Chondrocyte (in vitro differentiated cells): ENCODE results near the gene ELMO1. TPM values are rescaled to one million over a fixed set of nuclear protein-coding genes. Genes with fewer than 3 reads are reported as not detected.

ENCODE experiments used
- DNase-seq: peaks from one replicate; pipeline ENCODE4 v3.0.0; 2021; ENCODE audit warnings: mixed read lengths, low spot score
- H3K27ac Mint-ChIP-seq: one replicate; pipeline ENCODE4 v1.8.0; 2021; ENCODE audit warnings: mild to moderate bottlenecking, moderate library complexity, mixed read lengths; ENCODE audit not compliant: unreplicated experiment
- H3K27me3 Mint-ChIP-seq: 2 replicates; pipeline ENCODE4 v1.8.0; 2021; ENCODE audit warnings: low read depth, mixed read lengths
- H3K36me3 Mint-ChIP-seq: 2 replicates; pipeline ENCODE4 v1.8.0; 2021; ENCODE audit warnings: low read depth, mixed read lengths
- H3K4me1 Mint-ChIP-seq: 2 replicates; pipeline ENCODE4 v1.8.0; 2021; ENCODE audit warnings: low read depth, mild to moderate bottlenecking, mixed read lengths
- H3K4me3 Mint-ChIP-seq: one replicate; pipeline ENCODE4 v1.8.0; 2021; ENCODE audit warnings: mild to moderate bottlenecking, moderate library complexity, mixed read lengths; ENCODE audit not compliant: unreplicated experiment
- H3K9me3 Mint-ChIP-seq: 2 replicates; pipeline ENCODE4 v1.8.0; 2021; ENCODE audit warnings: low read depth, mixed read lengths
- CTCF ChIP-seq: fragments of 200-600 bp; sonication (generic); IDR thresholded peaks from 2 replicates; pipeline ENCODE4 v1.5.0; 2021; ENCODE audit warnings: antibody characterized with exemption, mild to moderate bottlenecking, moderate library complexity
- total RNA-seq: library from RNA; stranded (reverse); gene quantifications from 3 replicates; pipeline ENCODE4 v1.2.1, GENCODE V29; 2021

The ELMO1 gene
- total RNA-seq, 1 donor from 2014 or later, result 0.42 TPM

GRCh38 chr7:36906448-36906847 lies 542.2 kb downstream of the ELMO1 start:
- DNase-seq, result no peak
- Mint-ChIP-seq H3K4me1 (no peaks in the 10 kb centered on the region), H3K9me3 (peaks cover 2% of the 10 kb centered on the region), H3K4me3 (no peak overlapping the region), H3K36me3 (no peaks in the 10 kb centered on the region), H3K27me3 (no peaks in the 10 kb centered on the region), H3K27ac (no peak overlapping the region)
- no peak for TF ChIP-seq CTCF

- Mint-ChIP-seq H3K4me1 (no peaks in the 10 kb centered on the region), H3K36me3 (no peaks in the 10 kb centered on the region), H3K27ac (no peak overlapping the region), H3K4me3 (no peak overlapping the region), H3K27me3 (no peaks in the 10 kb centered on the region), H3K9me3 (peaks cover 2% of the 10 kb centered on the region)
- no peak for TF ChIP-seq CTCF
- DNase-seq, result no peak
These were observed 542.8 kb downstream of the ELMO1 start for GRCh38 chr7:36905841-36906240.

- H3K27me3 Mint-ChIP-seq, result no peaks in the 10 kb centered on the region
- no peaks in the 10 kb centered on the region for H3K4me1 Mint-ChIP-seq
- H3K4me3 Mint-ChIP-seq, result no peak overlapping the region
- H3K36me3 Mint-ChIP-seq, result no peaks in the 10 kb centered on the region
- peaks cover 2% of the 10 kb centered on the region for H3K9me3 Mint-ChIP-seq
- H3K27ac Mint-ChIP-seq, result no peak overlapping the region
- no peak for TF ChIP-seq CTCF
- no peak for DNase-seq
These were observed 543.9 kb downstream of the ELMO1 start for GRCh38 chr7:36904802-36905201.

GRCh38 chr7:36904101-36904500 lies 544.6 kb downstream of the ELMO1 start:
- TF ChIP-seq CTCF, result no peak
- peaks cover 2% of the 10 kb centered on the region for H3K9me3 Mint-ChIP-seq
- H3K4me3 Mint-ChIP-seq, result no peak overlapping the region

GRCh38 chr7:36900988-36901710 lies 547.5 kb downstream of the ELMO1 start:
- no peak for DNase-seq
- Mint-ChIP-seq H3K36me3 (no peaks in the 10 kb centered on the region), H3K27ac (no peak overlapping the region), H3K9me3 (no peaks in the 10 kb centered on the region), H3K4me1 (no peaks in the 10 kb centered on the region), H3K27me3 (no peaks in the 10 kb centered on the region), H3K4me3 (no peak overlapping the region)
- TF ChIP-seq CTCF, result no peak

More at GRCh38 chr7:36904101-36904500, 544.6 kb downstream of the ELMO1 start:
- no peak overlapping the region for H3K27ac Mint-ChIP-seq
- H3K27me3 Mint-ChIP-seq, result no peaks in the 10 kb centered on the region
- DNase-seq, result no peak
- H3K36me3 Mint-ChIP-seq, result no peaks in the 10 kb centered on the region
- H3K4me1 Mint-ChIP-seq, result no peaks in the 10 kb centered on the region
